ENCODE data around the gene LRCH1. TPM values are rescaled to one million over a fixed set of nuclear protein-coding genes. Genes with fewer than 3 reads are reported as not detected.

Gene LRCH1
- polyA plus RNA-seq, 1 donor from 2014 or later: 7.6 TPM

GRCh38 chr13:46667687-46668281, 114.8 kb downstream of the LRCH1 start:
- no peaks in the 10 kb centered on the region for H3K9me3 Mint-ChIP-seq
- H3K36me3 Mint-ChIP-seq: peaks cover 14% of the 10 kb centered on the region
- H3K4me1 Mint-ChIP-seq: peaks cover 41 to 62% (median 58%) of the 10 kb centered on the region in 3 donors
- no peaks in the 10 kb centered on the region for H3K27me3 Mint-ChIP-seq
- H3K27ac Mint-ChIP-seq: peak overlapping the region; percentile 83 to 96 (median 94)
- H3K4me3 Mint-ChIP-seq: peak overlapping the region; percentile 83 to 97 (median 84)

- H3K9me3 Mint-ChIP-seq: no peaks in the 10 kb centered on the region
- H3K4me1 Mint-ChIP-seq: peaks cover 38 to 56% (median 54%) of the 10 kb centered on the region in 3 donors
- H3K36me3 Mint-ChIP-seq: peaks cover 14% of the 10 kb centered on the region
- no peaks in the 10 kb centered on the region for H3K27me3 Mint-ChIP-seq
- peak overlapping the region; percentile 83 to 97 (median 84) for H3K4me3 Mint-ChIP-seq
- H3K27ac Mint-ChIP-seq: peak overlapping the region; percentile 71 to 96 (median 83)
Observed at GRCh38 chr13:46668302-46668720, 115.3 kb downstream of the LRCH1 start.

- no peaks in the 10 kb centered on the region for H3K27me3 Mint-ChIP-seq
- peak overlapping the region; percentile 43 to 90 (median 76) for H3K4me3 Mint-ChIP-seq
- H3K4me1 Mint-ChIP-seq: peaks cover 32 to 51% (median 47%) of the 10 kb centered on the region in 3 donors
- H3K9me3 Mint-ChIP-seq: no peaks in the 10 kb centered on the region
- H3K36me3 Mint-ChIP-seq: peaks cover 14% of the 10 kb centered on the region
- peak overlapping the region in 2 of 3 donors; percentile 83 to 90 for H3K27ac Mint-ChIP-seq
Observed at GRCh38 chr13:46668931-46669525, 116.1 kb downstream of the LRCH1 start.

GRCh38 chr13:46672338-46673090, 119.5 kb downstream of the LRCH1 start:
- Mint-ChIP-seq H3K9me3 (no peaks in the 10 kb centered on the region), H3K27ac (peak overlapping the region in 2 of 3 donors; percentile 9 to 48), H3K4me3 (peak overlapping the region in 1 of 4 donors; percentile 26), H3K4me1 (peaks cover 21 to 39% (median 36%) of the 10 kb centered on the region in 3 donors), H3K36me3 (peaks cover 11% of the 10 kb centered on the region), H3K27me3 (no peaks in the 10 kb centered on the region)

- H3K27me3 Mint-ChIP-seq: no peaks in the 10 kb centered on the region
- peaks cover 15 to 24% (median 20%) of the 10 kb centered on the region in 3 donors for H3K4me1 Mint-ChIP-seq
- peaks cover 11% of the 10 kb centered on the region for H3K36me3 Mint-ChIP-seq
- H3K4me3 Mint-ChIP-seq: no peak overlapping the region
- no peaks in the 10 kb centered on the region for H3K9me3 Mint-ChIP-seq
- H3K27ac Mint-ChIP-seq: peak overlapping the region in 1 of 3 donors; percentile 62
Observed at GRCh38 chr13:46675016-46675415, 122.0 kb downstream of the LRCH1 start.

- Mint-ChIP-seq H3K27ac (peak overlapping the region in 1 of 3 donors; percentile 45), H3K9me3 (no peaks in the 10 kb centered on the region), H3K4me1 (peaks cover 12 to 19% (median 15%) of the 10 kb centered on the region in 3 donors), H3K4me3 (peak overlapping the region in 1 of 4 donors; percentile 45), H3K27me3 (no peaks in the 10 kb centered on the region), H3K36me3 (peaks cover 5% of the 10 kb centered on the region)
Observed at GRCh38 chr13:46676378-46676725, 123.4 kb downstream of the LRCH1 start.

GRCh38 chr13:46679369-46680120, 126.6 kb downstream of the LRCH1 start:
- no peak overlapping the region for H3K27ac Mint-ChIP-seq
- H3K27me3 Mint-ChIP-seq: no peaks in the 10 kb centered on the region
- H3K4me1 Mint-ChIP-seq: peaks cover 13 to 20% (median 19%) of the 10 kb centered on the region in 3 donors
- no peaks in the 10 kb centered on the region for H3K9me3 Mint-ChIP-seq
- peaks cover 2% of the 10 kb centered on the region for H3K36me3 Mint-ChIP-seq
- no peak overlapping the region for H3K4me3 Mint-ChIP-seq

- Mint-ChIP-seq H3K4me3 (no peak overlapping the region), H3K27me3 (no peaks in the 10 kb centered on the region), H3K9me3 (no peaks in the 10 kb centered on the region)
Observed at GRCh38 chr13:46682015-46682414, 129.0 kb downstream of the LRCH1 start.

GRCh38 chr13:46682707-46683106, 129.7 kb downstream of the LRCH1 start:
- peaks cover 8 to 14% (median 13%) of the 10 kb centered on the region in 3 donors for H3K4me1 Mint-ChIP-seq
- no peaks in the 10 kb centered on the region for H3K9me3 Mint-ChIP-seq
- no peak overlapping the region for H3K27ac Mint-ChIP-seq
- no peaks in the 10 kb centered on the region for H3K27me3 Mint-ChIP-seq
- peaks cover 2% of the 10 kb centered on the region for H3K36me3 Mint-ChIP-seq
- no peak overlapping the region for H3K4me3 Mint-ChIP-seq

More at GRCh38 chr13:46682015-46682414, 129.0 kb downstream of the LRCH1 start:
- peaks cover 8 to 12% (median 11%) of the 10 kb centered on the region in 3 donors for H3K4me1 Mint-ChIP-seq
- H3K36me3 Mint-ChIP-seq: peaks cover 2% of the 10 kb centered on the region
- H3K27ac Mint-ChIP-seq: no peak overlapping the region

- no peaks in the 10 kb centered on the region for H3K27me3 Mint-ChIP-seq
- H3K27ac Mint-ChIP-seq: no peak overlapping the region
- H3K9me3 Mint-ChIP-seq: no peaks in the 10 kb centered on the region
- H3K36me3 Mint-ChIP-seq: peaks cover 2% of the 10 kb centered on the region
- H3K4me1 Mint-ChIP-seq: peaks cover 8 to 17% (median 11%) of the 10 kb centered on the region in 3 donors
- no peak overlapping the region for H3K4me3 Mint-ChIP-seq
Observed at GRCh38 chr13:46683676-46684260, 130.8 kb downstream of the LRCH1 start.

- Mint-ChIP-seq H3K4me3 (no peak overlapping the region), H3K27ac (peak overlapping the region in 1 of 3 donors; percentile 53), H3K36me3 (peaks cover 2% of the 10 kb centered on the region), H3K27me3 (no peaks in the 10 kb centered on the region), H3K4me1 (peaks cover 8 to 17% (median 11%) of the 10 kb centered on the region in 3 donors), H3K9me3 (no peaks in the 10 kb centered on the region)
Observed at GRCh38 chr13:46684287-46685001, 131.5 kb downstream of the LRCH1 start.

- Mint-ChIP-seq H3K27me3 (no peaks in the 10 kb centered on the region), H3K9me3 (no peaks in the 10 kb centered on the region), H3K27ac (peak overlapping the region in 1 of 3 donors; percentile 53), H3K36me3 (peaks cover 2% of the 10 kb centered on the region), H3K4me3 (no peak overlapping the region), H3K4me1 (peaks cover 8 to 17% (median 11%) of the 10 kb centered on the region in 3 donors)
Observed at GRCh38 chr13:46685006-46685730, 132.2 kb downstream of the LRCH1 start.

- Mint-ChIP-seq H3K4me1 (peaks cover 8 to 17% (median 11%) of the 10 kb centered on the region in 3 donors), H3K4me3 (no peak overlapping the region), H3K9me3 (no peaks in the 10 kb centered on the region), H3K27me3 (no peaks in the 10 kb centered on the region), H3K27ac (peak overlapping the region in 1 of 3 donors; percentile 59), H3K36me3 (peaks cover 5% of the 10 kb centered on the region)
Observed at GRCh38 chr13:46686171-46686570, 133.2 kb downstream of the LRCH1 start.

Data from IgD-negative memory B cell (primary cell).